T-helper 2 cell treated with Interferon-gamma antibody and Interleukin-4, amounts not matched to agents 5 μg/mL and 100 μg/mL, for 36 hours (primary cell): ENCODE data around the gene ADCY1.

Source experiments
- DNase-seq: peaks from one replicate; pipeline ENCODE4 v3.0.0; 2021; ENCODE audit warnings: low spot score
- H3K27ac Mint-ChIP-seq: one replicate; pipeline ENCODE4 v1.8.0; 2021; ENCODE audit warnings: mild to moderate bottlenecking, mixed read lengths
- H3K27me3 Mint-ChIP-seq: one replicate; pipeline ENCODE4 v1.8.0; 2021; ENCODE audit warnings: low read depth, mixed read lengths
- H3K36me3 Mint-ChIP-seq: one replicate; pipeline ENCODE4 v1.8.0; 2021; ENCODE audit warnings: low read depth, mixed read lengths
- H3K4me1 Mint-ChIP-seq: one replicate; pipeline ENCODE4 v1.8.0; 2021; ENCODE audit warnings: low read depth, mixed read lengths
- H3K4me3 Mint-ChIP-seq: one replicate; pipeline ENCODE4 v1.8.0; 2022; ENCODE audit warnings: mild to moderate bottlenecking, moderate library complexity, mixed read lengths
- H3K9me3 Mint-ChIP-seq: one replicate; pipeline ENCODE4 v1.8.0; 2021; ENCODE audit warnings: mixed read lengths

Gene ADCY1

GRCh38 chr7:45610019-45610418, 35.9 kb downstream of the ADCY1 start:
- DNase-seq = peak; percentile 0
- H3K27me3 Mint-ChIP-seq = no peaks in the 10 kb centered on the region
- H3K4me3 Mint-ChIP-seq = no peak overlapping the region
- H3K27ac Mint-ChIP-seq = no peak overlapping the region
- H3K36me3 Mint-ChIP-seq = no peaks in the 10 kb centered on the region
- no peaks in the 10 kb centered on the region for H3K4me1 Mint-ChIP-seq
- no peaks in the 10 kb centered on the region for H3K9me3 Mint-ChIP-seq

DNA sequence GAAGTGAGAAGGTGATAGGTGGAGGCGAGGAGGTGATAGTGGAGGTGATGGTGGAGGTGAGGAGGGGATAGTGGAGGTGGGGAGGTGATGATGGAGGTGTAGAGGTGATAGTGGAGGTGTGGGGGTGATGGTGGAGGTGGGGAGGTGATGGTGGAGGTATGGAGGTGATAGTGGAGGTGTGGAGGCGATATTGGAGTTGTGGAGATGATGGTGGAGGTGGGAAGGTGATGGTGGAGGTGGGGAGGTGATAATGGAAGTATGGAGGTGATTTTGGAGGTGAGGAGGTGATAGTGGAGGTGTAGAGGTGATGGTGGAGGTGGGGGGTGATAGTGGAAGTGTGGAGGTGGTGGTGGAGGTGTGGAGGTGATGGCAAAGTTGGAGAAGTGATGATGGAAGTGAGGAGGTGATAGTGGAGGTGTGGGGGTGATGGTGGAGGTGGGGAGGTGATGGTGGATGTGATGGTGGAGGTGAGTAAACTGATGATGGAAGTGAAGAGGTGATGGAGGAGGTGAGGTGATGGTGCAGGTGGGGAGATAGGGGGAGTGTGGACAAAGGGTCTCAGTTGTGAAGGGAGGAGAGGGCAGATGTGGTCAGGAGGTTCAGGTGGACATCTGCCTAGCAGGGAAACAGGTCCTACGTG, 36.6 kb downstream of the ADCY1 start:
- DNase-seq = no peak
- no peaks in the 10 kb centered on the region for H3K36me3 Mint-ChIP-seq
- peaks cover 5% of the 10 kb centered on the region for H3K9me3 Mint-ChIP-seq
- H3K27me3 Mint-ChIP-seq = no peaks in the 10 kb centered on the region
- H3K27ac Mint-ChIP-seq = no peak overlapping the region
- H3K4me1 Mint-ChIP-seq = no peaks in the 10 kb centered on the region
- H3K4me3 Mint-ChIP-seq = no peak overlapping the region

- Mint-ChIP-seq H3K4me1 (no peaks in the 10 kb centered on the region), H3K9me3 (peaks cover 20% of the 10 kb centered on the region), H3K4me3 (no peak overlapping the region), H3K27ac (no peak overlapping the region), H3K27me3 (no peaks in the 10 kb centered on the region), H3K36me3 (no peaks in the 10 kb centered on the region)
- no peak for DNase-seq
These were observed 43.0 kb downstream of the ADCY1 start for GRCh38 chr7:45617166-45617565.

DNA sequence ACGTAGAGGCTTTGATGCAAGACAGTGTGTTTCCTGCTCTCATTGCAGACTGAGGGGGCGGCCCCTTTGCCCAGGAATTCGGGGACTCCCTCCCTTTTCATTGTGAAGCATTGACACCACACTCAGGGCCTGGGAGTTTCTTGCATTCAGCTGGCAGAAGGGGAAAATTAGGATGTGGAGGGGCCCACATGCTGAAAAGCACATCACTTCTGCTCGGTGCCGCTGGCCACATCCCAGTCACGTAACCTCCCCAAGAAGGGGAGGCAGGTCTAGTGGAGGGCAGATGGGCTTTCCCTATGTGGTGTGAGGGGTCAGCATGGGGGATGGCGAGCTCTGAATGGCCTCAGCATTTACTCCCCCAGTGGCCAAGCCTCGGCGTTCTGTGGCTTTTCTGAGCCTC, 47.9 kb downstream of the ADCY1 start:
- H3K4me3 Mint-ChIP-seq = no peak overlapping the region
- no peaks in the 10 kb centered on the region for H3K4me1 Mint-ChIP-seq
- no peaks in the 10 kb centered on the region for H3K27me3 Mint-ChIP-seq
- DNase-seq = no peak
- H3K9me3 Mint-ChIP-seq = peaks cover 5% of the 10 kb centered on the region
- H3K27ac Mint-ChIP-seq = no peak overlapping the region
- no peaks in the 10 kb centered on the region for H3K36me3 Mint-ChIP-seq

DNA sequence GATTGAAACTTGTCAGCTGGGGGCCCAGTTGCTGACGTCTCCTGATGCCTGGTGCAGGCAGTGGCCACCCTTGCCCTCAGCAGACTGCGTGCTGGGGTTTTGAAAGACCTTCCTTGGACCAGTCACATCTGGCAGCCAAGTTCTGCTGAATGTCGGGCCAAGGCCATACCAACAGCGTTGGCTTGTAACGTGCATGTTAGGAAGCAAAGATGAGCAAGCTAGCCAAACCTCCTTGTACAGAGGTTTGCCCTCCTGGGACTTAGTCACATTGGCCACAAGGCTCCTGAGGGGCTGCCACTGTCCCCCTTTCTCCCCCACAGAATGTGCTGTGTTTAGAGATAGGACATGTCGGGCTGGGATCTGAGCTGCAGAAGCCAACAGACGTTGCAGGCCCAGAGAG, 49.0 kb downstream of the ADCY1 start:
- Mint-ChIP-seq H3K4me3 (no peak overlapping the region), H3K27me3 (no peaks in the 10 kb centered on the region), H3K27ac (no peak overlapping the region), H3K4me1 (no peaks in the 10 kb centered on the region), H3K9me3 (peaks cover 5% of the 10 kb centered on the region), H3K36me3 (no peaks in the 10 kb centered on the region)
- no peak for DNase-seq

GRCh38 chr7:45623740-45624391, 49.7 kb downstream of the ADCY1 start:
- Mint-ChIP-seq H3K27me3 (no peaks in the 10 kb centered on the region), H3K4me3 (no peak overlapping the region), H3K4me1 (no peaks in the 10 kb centered on the region), H3K9me3 (peaks cover 5% of the 10 kb centered on the region), H3K36me3 (no peaks in the 10 kb centered on the region), H3K27ac (no peak overlapping the region)
- no peak for DNase-seq

GRCh38 chr7:45624392-45624760, 50.2 kb downstream of the ADCY1 start:
- Mint-ChIP-seq H3K27me3 (no peaks in the 10 kb centered on the region), H3K27ac (no peak overlapping the region), H3K9me3 (peaks cover 5% of the 10 kb centered on the region), H3K4me1 (no peaks in the 10 kb centered on the region), H3K4me3 (no peak overlapping the region), H3K36me3 (no peaks in the 10 kb centered on the region)
- no peak for DNase-seq

GRCh38 chr7:45625067-45625466, 50.9 kb downstream of the ADCY1 start:
- no peaks in the 10 kb centered on the region for H3K27me3 Mint-ChIP-seq
- H3K27ac Mint-ChIP-seq = no peak overlapping the region
- no peaks in the 10 kb centered on the region for H3K4me1 Mint-ChIP-seq
- DNase-seq = no peak
- peaks cover 4% of the 10 kb centered on the region for H3K9me3 Mint-ChIP-seq
- H3K4me3 Mint-ChIP-seq = no peak overlapping the region
- no peaks in the 10 kb centered on the region for H3K36me3 Mint-ChIP-seq

DNA sequence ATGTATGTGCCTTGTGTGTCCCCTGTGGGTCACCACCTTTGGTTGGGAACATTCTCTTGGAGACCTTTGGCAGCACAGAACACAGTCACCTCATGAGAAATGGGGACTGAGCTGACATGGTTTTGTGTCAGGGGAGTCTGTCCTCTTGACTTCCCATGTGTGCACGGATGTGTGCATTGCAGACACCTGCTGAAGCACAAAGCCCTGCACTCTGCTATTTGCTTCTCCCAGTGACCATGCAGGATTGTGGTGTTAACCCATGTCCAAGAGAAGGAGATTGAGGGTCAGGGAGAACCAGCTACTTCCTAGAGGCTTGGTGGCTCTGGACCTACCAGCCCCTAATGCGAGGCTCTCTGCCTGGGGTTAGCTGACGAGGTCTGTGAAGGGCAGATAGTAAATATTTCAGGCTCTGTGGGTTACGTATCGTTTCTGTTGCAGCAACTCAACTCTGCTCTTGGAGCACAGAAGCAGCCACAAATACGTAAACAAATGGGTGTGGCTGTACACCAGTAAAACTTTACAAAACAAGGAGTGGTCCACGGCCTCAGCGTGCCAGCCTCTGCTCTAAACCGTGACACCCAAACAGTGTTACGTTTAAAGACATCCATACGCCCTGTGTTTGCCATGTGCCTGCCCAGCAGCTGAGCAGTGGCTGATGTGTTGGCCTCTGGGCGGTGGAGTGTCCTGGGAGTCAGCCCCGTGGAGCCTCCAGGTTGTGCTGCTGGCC, 51.7 kb downstream of the ADCY1 start:
- H3K4me1 Mint-ChIP-seq = no peaks in the 10 kb centered on the region

GRCh38 chr7:45626441-45627430, 52.6 kb downstream of the ADCY1 start:
- no peaks in the 10 kb centered on the region for H3K36me3 Mint-ChIP-seq
- no peak for DNase-seq
- no peaks in the 10 kb centered on the region for H3K4me1 Mint-ChIP-seq
- H3K27ac Mint-ChIP-seq = no peak overlapping the region
- H3K4me3 Mint-ChIP-seq = no peak overlapping the region
- H3K27me3 Mint-ChIP-seq = no peaks in the 10 kb centered on the region
- H3K9me3 Mint-ChIP-seq = no peaks in the 10 kb centered on the region

More for the DNA sequence above, 51.7 kb downstream of the ADCY1 start:
- no peak overlapping the region for H3K27ac Mint-ChIP-seq
- DNase-seq = no peak
- H3K36me3 Mint-ChIP-seq = no peaks in the 10 kb centered on the region
- no peaks in the 10 kb centered on the region for H3K27me3 Mint-ChIP-seq
- H3K4me3 Mint-ChIP-seq = no peak overlapping the region
- H3K9me3 Mint-ChIP-seq = no peaks in the 10 kb centered on the region

GRCh38 chr7:45627691-45628456, 53.7 kb downstream of the ADCY1 start:
- Mint-ChIP-seq H3K4me1 (no peaks in the 10 kb centered on the region), H3K27ac (no peak overlapping the region), H3K9me3 (no peaks in the 10 kb centered on the region), H3K27me3 (no peaks in the 10 kb centered on the region), H3K36me3 (no peaks in the 10 kb centered on the region), H3K4me3 (no peak overlapping the region)
- DNase-seq = no peak

DNA sequence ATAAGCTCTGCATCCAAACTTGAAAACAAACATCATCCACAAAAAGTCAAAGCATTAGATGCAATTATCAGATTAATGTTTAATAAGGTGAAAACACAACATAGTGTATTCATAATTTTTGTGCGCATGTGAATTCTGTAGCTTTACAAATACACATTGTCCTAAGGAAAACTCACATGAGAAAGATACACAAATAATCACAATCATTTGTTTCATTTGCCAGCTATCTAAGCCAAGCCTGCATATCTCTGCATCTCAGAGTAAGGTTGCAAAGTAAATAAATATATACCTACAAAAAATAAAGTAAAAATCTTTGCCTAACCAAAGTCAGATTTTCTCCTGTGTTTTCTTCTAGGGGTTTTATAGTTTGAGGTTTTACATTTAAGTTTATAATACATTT, 57.4 kb downstream of the ADCY1 start:
- Mint-ChIP-seq H3K36me3 (no peaks in the 10 kb centered on the region), H3K27ac (no peak overlapping the region), H3K27me3 (no peaks in the 10 kb centered on the region), H3K4me1 (no peaks in the 10 kb centered on the region), H3K4me3 (no peak overlapping the region), H3K9me3 (no peaks in the 10 kb centered on the region)
- no peak for DNase-seq

GRCh38 chr7:45636733-45637132, 62.6 kb downstream of the ADCY1 start:
- H3K4me3 Mint-ChIP-seq = no peak overlapping the region

More at GRCh38 chr7:45636733-45637132, 62.6 kb downstream of the ADCY1 start:
- Mint-ChIP-seq H3K27me3 (peaks cover 2% of the 10 kb centered on the region), H3K36me3 (no peaks in the 10 kb centered on the region), H3K4me1 (no peaks in the 10 kb centered on the region), H3K27ac (no peak overlapping the region), H3K9me3 (no peaks in the 10 kb centered on the region)
- DNase-seq = no peak
